Uterus (tissue), 2 donors: Measurements from ENCODE around the gene ACOD1.

Source experiments
- POLR2A ChIP-seq, 2 donors: fragments of 450-650 bp; IDR thresholded peaks; one replicate each; pipeline ENCODE4 v1.6.1; 2016; ENCODE audit warnings: antibody characterized with exemption in 2 of 2, mild to moderate bottlenecking in 1 of 2, moderate library complexity in 1 of 2
- TF ChIP-seq, protein P1 (sequence below), 4 experiments: fragments of 200-600 bp in 2 of 4; fragments of 450-650 bp in 2 of 4; sonication (generic) in 2 of 4; IDR thresholded peaks; one replicate each; pipeline ENCODE4 v1.5.1; 2016 to 2019; ENCODE audit warnings: antibody characterized with exemption in 4 of 4, mild to moderate bottlenecking in 2 of 4, moderate library complexity in 1 of 4

GRCh38 chr13:76929851-76930374 is 18.4 kb upstream of the ACOD1 start:
- TF ChIP-seq, protein P1, sequence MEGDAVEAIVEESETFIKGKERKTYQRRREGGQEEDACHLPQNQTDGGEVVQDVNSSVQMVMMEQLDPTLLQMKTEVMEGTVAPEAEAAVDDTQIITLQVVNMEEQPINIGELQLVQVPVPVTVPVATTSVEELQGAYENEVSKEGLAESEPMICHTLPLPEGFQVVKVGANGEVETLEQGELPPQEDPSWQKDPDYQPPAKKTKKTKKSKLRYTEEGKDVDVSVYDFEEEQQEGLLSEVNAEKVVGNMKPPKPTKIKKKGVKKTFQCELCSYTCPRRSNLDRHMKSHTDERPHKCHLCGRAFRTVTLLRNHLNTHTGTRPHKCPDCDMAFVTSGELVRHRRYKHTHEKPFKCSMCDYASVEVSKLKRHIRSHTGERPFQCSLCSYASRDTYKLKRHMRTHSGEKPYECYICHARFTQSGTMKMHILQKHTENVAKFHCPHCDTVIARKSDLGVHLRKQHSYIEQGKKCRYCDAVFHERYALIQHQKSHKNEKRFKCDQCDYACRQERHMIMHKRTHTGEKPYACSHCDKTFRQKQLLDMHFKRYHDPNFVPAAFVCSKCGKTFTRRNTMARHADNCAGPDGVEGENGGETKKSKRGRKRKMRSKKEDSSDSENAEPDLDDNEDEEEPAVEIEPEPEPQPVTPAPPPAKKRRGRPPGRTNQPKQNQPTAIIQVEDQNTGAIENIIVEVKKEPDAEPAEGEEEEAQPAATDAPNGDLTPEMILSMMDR (IDR thresholded peaks at IDR 0.05): no peak
- TF ChIP-seq POLR2A (IDR thresholded peaks at IDR 0.05): no peak
